Brain microvascular endothelial cell (primary cell): ENCODE data around the gene LPAR3.

ENCODE experiments used
- DNase-seq: peaks from one replicate; pipeline ENCODE4 v3.0.0-alpha.2; 2020
- H3K27ac ChIP-seq: fragments of 250-450 bp; sonication (Bioruptor Pico); 2 replicates; pipeline ENCODE4 v1.5.1; 2020; ENCODE audit warnings: mild to moderate bottlenecking, moderate library complexity
- H3K27me3 ChIP-seq: fragments of 250-450 bp; sonication (Bioruptor Pico); replicated peaks from 2 replicates; pipeline ENCODE4 v1.5.1; 2020; ENCODE audit warnings: mild to moderate bottlenecking
- H3K36me3 ChIP-seq: fragments of 250-450 bp; sonication (Bioruptor Pico); replicated peaks from 2 replicates; pipeline ENCODE4 v1.5.1; 2020; ENCODE audit warnings: mild to moderate bottlenecking
- H3K4me3 ChIP-seq: 2 replicates; pipeline ENCODE4 v1.5.1; 2011; ENCODE audit warnings: low read depth, mild to moderate bottlenecking, control low read depth, low read length, moderate library complexity
- CTCF ChIP-seq: IDR thresholded peaks from 2 replicates; pipeline ENCODE4 v1.5.1; 2011; ENCODE audit warnings: low read depth, mild to moderate bottlenecking, moderate library complexity, low read length, control low read depth, inconsistent platforms; ENCODE audit errors: missing control alignments
- in situ Hi-C: cut with HindIII; loops from 2 replicates; pipeline ENCODE4 v1.10.0; 2017; ENCODE audit warnings: low sequenced_read_pairs, low pct_ligation_motif_present

Gene LPAR3

GRCh38 chr1:84763912-84764680 is 128.9 kb downstream of the LPAR3 start:
- H3K4me3 ChIP-seq, result no peak overlapping the region
- DNase-seq, result no peak
- in situ Hi-C loops, result loop anchor here (25.0 kb wide), 2 partner anchors 327 to 627 kb away; partner anchors contain the start of gene PRKACB
- no peak for TF ChIP-seq CTCF
- H3K27me3 ChIP-seq, result peaks cover 35% of the 10 kb centered on the region
- no peaks in the 10 kb centered on the region for H3K36me3 ChIP-seq
- no peak overlapping the region for H3K27ac ChIP-seq

GRCh38 chr1:84762664-84763063 is 130.3 kb downstream of the LPAR3 start:
- Histone ChIP-seq H3K4me3 (no peak overlapping the region), H3K27ac (no peak overlapping the region), H3K36me3 (no peaks in the 10 kb centered on the region), H3K27me3 (peaks cover 35% of the 10 kb centered on the region)
- in situ Hi-C loops, result loop anchor here (25.0 kb wide), 2 partner anchors 325 to 625 kb away; partner anchors contain the start of gene PRKACB
- no peak for DNase-seq
- no peak for TF ChIP-seq CTCF
